Neural progenitor cell (in vitro differentiated cells): Measurements from ENCODE around the gene CLSTN2. TPM values are rescaled to one million over a fixed set of nuclear protein-coding genes. Genes with fewer than 3 reads are reported as not detected.

Experiments used
- DNase-seq: peaks from one replicate; pipeline ENCODE4 v3.0.0-alpha.2; 2016; ENCODE audit warnings: low spot score
- H2AFZ ChIP-seq: fragments of 200-600 bp; sonication (generic); replicated peaks from 2 replicates; pipeline ENCODE4 v1.6.1; 2016; ENCODE audit warnings: antibody characterized with exemption
- H3F3A ChIP-seq: fragments of 200-600 bp; sonication (generic); 2 replicates; pipeline ENCODE4 v1.6.1; 2016; ENCODE audit warnings: antibody characterized with exemption, low read depth
- H3K27ac ChIP-seq: fragments of 200-600 bp; sonication (generic); 2 replicates; pipeline ENCODE4 v1.5.1; 2016; ENCODE audit warnings: mild to moderate bottlenecking
- H3K27me3 ChIP-seq: fragments of 200-600 bp; sonication (generic); 2 replicates; pipeline ENCODE4 v1.6.1; 2016; ENCODE audit warnings: mild to moderate bottlenecking, moderate library complexity
- H3K36me3 ChIP-seq: fragments of 200-600 bp; sonication (generic); 2 replicates; pipeline ENCODE4 v1.5.1; 2016
- H3K4me1 ChIP-seq: fragments of 200-600 bp; sonication (generic); 2 replicates; pipeline ENCODE4 v1.6.1; 2016; ENCODE audit warnings: mixed run types
- H3K4me2 ChIP-seq: fragments of 200-600 bp; sonication (generic); 2 replicates; pipeline ENCODE4 v1.6.1; 2016
- H3K4me3 ChIP-seq: fragments of 200-600 bp; sonication (generic); 2 replicates; pipeline ENCODE4 v1.5.1; 2016
- H3K79me2 ChIP-seq: fragments of 200-600 bp; sonication (generic); 2 replicates; pipeline ENCODE4 v1.6.1; 2016; ENCODE audit warnings: low read depth
- H3K9ac ChIP-seq: fragments of 200-600 bp; sonication (generic); 2 replicates; pipeline ENCODE4 v1.6.1; 2016
- H3K9me3 ChIP-seq: fragments of 200-600 bp; sonication (generic); 2 replicates; pipeline ENCODE4 v1.5.1; 2016; ENCODE audit warnings: low read depth
- H4K20me1 ChIP-seq: fragments of 200-600 bp; sonication (generic); 2 replicates; pipeline ENCODE4 v1.6.1; 2016; ENCODE audit warnings: low read depth
- H3K27ac Mint-ChIP-seq: 3 replicates; pipeline ENCODE4 v1.8.0; 2021; ENCODE audit warnings: mixed read lengths
- H3K27me3 Mint-ChIP-seq: 2 replicates; pipeline ENCODE4 v1.8.0; 2022; ENCODE audit warnings: low read depth, mild to moderate bottlenecking, inconsistent platforms, moderate library complexity, mixed read lengths; ENCODE audit not compliant: insufficient read depth
- H3K36me3 Mint-ChIP-seq: 3 replicates; pipeline ENCODE4 v1.8.0; 2021; ENCODE audit warnings: mixed read lengths
- H3K4me1 Mint-ChIP-seq: 3 replicates; pipeline ENCODE4 v1.8.0; 2021; ENCODE audit warnings: mixed read lengths
- H3K4me3 Mint-ChIP-seq: 3 replicates; pipeline ENCODE4 v1.8.0; 2021; ENCODE audit warnings: mild to moderate bottlenecking, moderate library complexity, mixed read lengths
- H3K9me3 Mint-ChIP-seq: 3 replicates; pipeline ENCODE4 v1.8.0; 2020; ENCODE audit warnings: mixed read lengths
- EZH2 ChIP-seq: fragments of 200-600 bp; sonication (generic); IDR thresholded peaks from 2 replicates; pipeline ENCODE4 v1.6.1; 2017; ENCODE audit warnings: antibody characterized with exemption, mild to moderate bottlenecking, moderate library complexity
- EZH2phosphoT487 ChIP-seq: fragments of 200-600 bp; sonication (generic); IDR thresholded peaks from 2 replicates; pipeline ENCODE4 v1.6.1; 2017; ENCODE audit warnings: antibody characterized with exemption
- total RNA-seq: library from RNA; depleted of rRNA; stranded (reverse); fragments of >200 nt; gene quantifications from 2 replicates; pipeline ENCODE4 v1.2.3, GENCODE V29; 2015; ENCODE audit warnings: low replicate concordance
- TF ChIP-seq, protein P1 (sequence below): fragments of 200-600 bp; sonication (generic); IDR thresholded peaks from 2 replicates; pipeline ENCODE4 v1.5.1; 2017; ENCODE audit warnings: antibody characterized with exemption, mild to moderate bottlenecking

The CLSTN2 gene
- total RNA-seq, 1 donor from 2014 or later = 0.22 TPM

DNA sequence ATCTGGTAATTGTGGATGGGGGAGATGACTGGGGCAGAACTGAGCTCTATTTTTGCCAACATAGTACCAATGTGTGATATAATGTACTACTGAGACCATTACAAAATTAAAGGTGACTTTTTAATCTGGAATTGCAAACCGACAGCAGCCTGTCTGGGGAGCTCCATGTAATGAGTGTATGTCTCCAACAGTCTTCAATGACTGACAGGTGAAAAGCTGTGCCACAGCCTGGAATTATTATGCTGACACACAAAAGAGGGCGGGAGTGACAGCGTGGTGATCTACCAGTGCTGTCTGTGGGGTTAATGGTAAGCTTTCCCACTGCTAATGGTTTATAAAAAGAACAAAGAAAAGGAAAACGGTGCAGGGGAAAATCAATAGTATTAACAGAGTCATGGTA lies 143.4 kb downstream of the CLSTN2 start:
- Mint-ChIP-seq H3K36me3 (no peaks in the 10 kb centered on the region), H3K4me1 (peaks cover 11% of the 10 kb centered on the region), H3K9me3 (no peaks in the 10 kb centered on the region), H3K27ac (no peak overlapping the region), H3K27me3 (no peaks in the 10 kb centered on the region), H3K4me3 (no peak overlapping the region)
- Histone ChIP-seq H4K20me1 (no peaks in the 10 kb centered on the region), H3K4me1 (no peaks in the 10 kb centered on the region), H3K79me2 (no peaks in the 10 kb centered on the region), H3K36me3 (no peaks in the 10 kb centered on the region), H3K4me2 (no peak overlapping the region), H3K27me3 (no peaks in the 10 kb centered on the region), H3K9me3 (no peaks in the 10 kb centered on the region), H3K4me3 (no peak overlapping the region), H3F3A (no peaks in the 10 kb centered on the region), H3K9ac (no peak overlapping the region), H2AFZ (no peak overlapping the region), H3K27ac (no peak overlapping the region)
- no peak for DNase-seq
- TF ChIP-seq EZH2phosphoT487 = no peak
- TF ChIP-seq EZH2 = no peak
- TF ChIP-seq, protein P1, sequence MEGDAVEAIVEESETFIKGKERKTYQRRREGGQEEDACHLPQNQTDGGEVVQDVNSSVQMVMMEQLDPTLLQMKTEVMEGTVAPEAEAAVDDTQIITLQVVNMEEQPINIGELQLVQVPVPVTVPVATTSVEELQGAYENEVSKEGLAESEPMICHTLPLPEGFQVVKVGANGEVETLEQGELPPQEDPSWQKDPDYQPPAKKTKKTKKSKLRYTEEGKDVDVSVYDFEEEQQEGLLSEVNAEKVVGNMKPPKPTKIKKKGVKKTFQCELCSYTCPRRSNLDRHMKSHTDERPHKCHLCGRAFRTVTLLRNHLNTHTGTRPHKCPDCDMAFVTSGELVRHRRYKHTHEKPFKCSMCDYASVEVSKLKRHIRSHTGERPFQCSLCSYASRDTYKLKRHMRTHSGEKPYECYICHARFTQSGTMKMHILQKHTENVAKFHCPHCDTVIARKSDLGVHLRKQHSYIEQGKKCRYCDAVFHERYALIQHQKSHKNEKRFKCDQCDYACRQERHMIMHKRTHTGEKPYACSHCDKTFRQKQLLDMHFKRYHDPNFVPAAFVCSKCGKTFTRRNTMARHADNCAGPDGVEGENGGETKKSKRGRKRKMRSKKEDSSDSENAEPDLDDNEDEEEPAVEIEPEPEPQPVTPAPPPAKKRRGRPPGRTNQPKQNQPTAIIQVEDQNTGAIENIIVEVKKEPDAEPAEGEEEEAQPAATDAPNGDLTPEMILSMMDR = no peak

DNA sequence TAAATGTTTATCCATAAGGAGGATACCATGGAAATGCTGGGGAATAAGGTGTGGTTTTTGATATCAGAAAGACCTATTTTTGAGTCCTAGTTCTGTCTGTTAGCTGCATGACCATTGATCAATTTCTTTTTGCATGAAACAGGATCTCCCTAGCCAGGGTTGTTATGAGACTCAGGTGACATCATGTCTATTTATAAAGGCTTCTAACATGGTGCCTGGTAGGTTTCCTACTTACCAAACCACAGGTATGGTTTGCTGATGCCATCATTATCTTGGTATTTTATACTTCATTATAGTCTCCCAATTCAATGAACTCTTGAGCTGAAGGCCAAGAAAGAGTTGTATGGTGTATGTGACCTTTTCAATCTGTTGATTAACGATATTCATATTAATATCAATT lies 144.0 kb downstream of the CLSTN2 start:
- Mint-ChIP-seq H3K27ac (no peak overlapping the region), H3K9me3 (no peaks in the 10 kb centered on the region), H3K4me3 (no peak overlapping the region), H3K27me3 (no peaks in the 10 kb centered on the region), H3K36me3 (no peaks in the 10 kb centered on the region), H3K4me1 (peaks cover 11% of the 10 kb centered on the region)
- no peaks in the 10 kb centered on the region for H4K20me1 ChIP-seq
- no peaks in the 10 kb centered on the region for H3K36me3 ChIP-seq
- DNase-seq = no peak
- no peaks in the 10 kb centered on the region for H3K4me1 ChIP-seq
- H3K4me2 ChIP-seq = no peak overlapping the region
- TF ChIP-seq, protein P1 = no peak
- no peak for TF ChIP-seq EZH2phosphoT487
- no peak for TF ChIP-seq EZH2
- H3K27ac ChIP-seq = no peak overlapping the region
- no peak overlapping the region for H3K4me3 ChIP-seq
- H2AFZ ChIP-seq = no peak overlapping the region
- H3K9me3 ChIP-seq = no peaks in the 10 kb centered on the region
- H3K79me2 ChIP-seq = no peaks in the 10 kb centered on the region
- H3F3A ChIP-seq = no peaks in the 10 kb centered on the region
- no peaks in the 10 kb centered on the region for H3K27me3 ChIP-seq
- H3K9ac ChIP-seq = no peak overlapping the region

DNA sequence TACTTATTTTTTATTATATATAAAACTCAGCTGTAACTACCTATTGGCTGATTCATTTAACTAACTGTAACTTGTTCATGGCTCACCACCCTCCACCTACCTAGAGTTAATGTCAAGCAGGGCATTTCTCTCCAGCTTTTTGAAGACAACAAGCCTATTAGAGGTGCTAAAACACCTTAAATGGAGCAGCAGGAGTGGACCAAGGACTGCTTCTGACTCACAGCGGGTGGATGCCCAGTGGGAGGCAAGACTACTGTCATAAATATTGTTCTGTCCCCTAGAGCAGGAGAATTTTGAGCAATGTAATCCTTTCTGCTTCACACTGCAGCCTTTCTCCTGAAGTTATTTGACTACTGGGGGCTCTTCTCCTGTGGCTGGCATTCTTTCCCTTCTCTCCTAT lies 146.9 kb downstream of the CLSTN2 start:
- no peak overlapping the region for H2AFZ ChIP-seq
- no peaks in the 10 kb centered on the region for H4K20me1 ChIP-seq
- no peaks in the 10 kb centered on the region for H3K36me3 ChIP-seq
- no peaks in the 10 kb centered on the region for H3K4me1 ChIP-seq
- no peaks in the 10 kb centered on the region for H3K36me3 Mint-ChIP-seq
- peaks cover 7% of the 10 kb centered on the region for H3K4me1 Mint-ChIP-seq
- H3K4me3 Mint-ChIP-seq = no peak overlapping the region
- H3K79me2 ChIP-seq = no peaks in the 10 kb centered on the region
- no peak for TF ChIP-seq EZH2phosphoT487
- no peak for TF ChIP-seq EZH2
- TF ChIP-seq, protein P1 = no peak
- no peaks in the 10 kb centered on the region for H3F3A ChIP-seq
- H3K9ac ChIP-seq = no peak overlapping the region
- DNase-seq = no peak
- no peak overlapping the region for H3K4me3 ChIP-seq
- no peaks in the 10 kb centered on the region for H3K27me3 Mint-ChIP-seq
- no peak overlapping the region for H3K27ac ChIP-seq
- no peaks in the 10 kb centered on the region for H3K9me3 ChIP-seq
- H3K4me2 ChIP-seq = no peak overlapping the region
- H3K9me3 Mint-ChIP-seq = no peaks in the 10 kb centered on the region
- H3K27ac Mint-ChIP-seq = no peak overlapping the region
- no peaks in the 10 kb centered on the region for H3K27me3 ChIP-seq

DNA sequence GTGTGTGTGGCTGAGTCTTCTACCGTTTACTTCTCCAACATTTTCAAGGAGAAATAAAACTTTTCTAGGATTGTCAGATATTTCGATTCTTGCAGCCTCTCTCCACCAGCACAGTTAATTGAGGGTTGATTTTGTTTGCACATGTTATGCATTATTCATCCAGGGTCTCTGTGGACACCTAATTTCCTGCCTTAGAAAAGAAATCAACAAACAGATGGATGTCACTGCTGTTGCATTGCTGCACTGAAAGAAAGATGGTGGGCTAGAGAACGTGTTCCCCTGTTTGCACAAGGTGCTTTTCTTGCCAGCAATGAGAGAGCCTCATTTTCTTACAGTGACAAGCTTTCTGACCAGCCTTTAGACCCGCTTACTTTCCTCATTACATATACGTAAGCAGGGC lies 150.0 kb downstream of the CLSTN2 start:
- Histone ChIP-seq H4K20me1 (no peaks in the 10 kb centered on the region), H3K36me3 (no peaks in the 10 kb centered on the region), H2AFZ (no peak overlapping the region), H3K9me3 (peaks cover 6% of the 10 kb centered on the region), H3K27me3 (no peaks in the 10 kb centered on the region), H3K4me3 (no peak overlapping the region), H3K4me1 (no peaks in the 10 kb centered on the region), H3K4me2 (no peak overlapping the region), H3K9ac (no peak overlapping the region), H3F3A (no peaks in the 10 kb centered on the region), H3K79me2 (no peaks in the 10 kb centered on the region), H3K27ac (no peak overlapping the region)
- DNase-seq = no peak
- Mint-ChIP-seq H3K36me3 (peaks cover 2% of the 10 kb centered on the region), H3K9me3 (peaks cover 9% of the 10 kb centered on the region), H3K4me1 (no peaks in the 10 kb centered on the region), H3K27ac (no peak overlapping the region), H3K4me3 (no peak overlapping the region), H3K27me3 (peaks cover 2% of the 10 kb centered on the region)
- TF ChIP-seq EZH2phosphoT487 = no peak
- TF ChIP-seq, protein P1 = no peak
- TF ChIP-seq EZH2 = no peak
